ENCODE measurements around the gene SLC51B.

GRCh38 chr15:65072027-65072426 is 26.8 kb downstream of the SLC51B start:
- no peak for TF ChIP-seq POLR2A (IDR thresholded peaks at IDR 0.05; ENCODE audit: low read length)
- TF ChIP-seq GATA1 (IDR thresholded peaks at IDR 0.05; ENCODE audit: low read depth, low read length): no peak

Measured in erythroblast (primary cell).